Posterior cingulate gyrus (tissue), 11 donors: ENCODE measurements around the gene SEPTIN5.

Experiments used
- DNase-seq, 10 donors: peaks; one replicate each; pipeline versions ENCODE4 v3.0.0 to v3.0.0-alpha.2; 2020 to 2021; ENCODE audit warnings: mixed read lengths in 3 of 10
- intact Hi-C: fragments of 100-400 bp; cut with DNase I; formaldehyde crosslinking; loops from one replicate; pipeline ENCODE4 v1.15.1; 2023

The SEPTIN5 gene

DNA sequence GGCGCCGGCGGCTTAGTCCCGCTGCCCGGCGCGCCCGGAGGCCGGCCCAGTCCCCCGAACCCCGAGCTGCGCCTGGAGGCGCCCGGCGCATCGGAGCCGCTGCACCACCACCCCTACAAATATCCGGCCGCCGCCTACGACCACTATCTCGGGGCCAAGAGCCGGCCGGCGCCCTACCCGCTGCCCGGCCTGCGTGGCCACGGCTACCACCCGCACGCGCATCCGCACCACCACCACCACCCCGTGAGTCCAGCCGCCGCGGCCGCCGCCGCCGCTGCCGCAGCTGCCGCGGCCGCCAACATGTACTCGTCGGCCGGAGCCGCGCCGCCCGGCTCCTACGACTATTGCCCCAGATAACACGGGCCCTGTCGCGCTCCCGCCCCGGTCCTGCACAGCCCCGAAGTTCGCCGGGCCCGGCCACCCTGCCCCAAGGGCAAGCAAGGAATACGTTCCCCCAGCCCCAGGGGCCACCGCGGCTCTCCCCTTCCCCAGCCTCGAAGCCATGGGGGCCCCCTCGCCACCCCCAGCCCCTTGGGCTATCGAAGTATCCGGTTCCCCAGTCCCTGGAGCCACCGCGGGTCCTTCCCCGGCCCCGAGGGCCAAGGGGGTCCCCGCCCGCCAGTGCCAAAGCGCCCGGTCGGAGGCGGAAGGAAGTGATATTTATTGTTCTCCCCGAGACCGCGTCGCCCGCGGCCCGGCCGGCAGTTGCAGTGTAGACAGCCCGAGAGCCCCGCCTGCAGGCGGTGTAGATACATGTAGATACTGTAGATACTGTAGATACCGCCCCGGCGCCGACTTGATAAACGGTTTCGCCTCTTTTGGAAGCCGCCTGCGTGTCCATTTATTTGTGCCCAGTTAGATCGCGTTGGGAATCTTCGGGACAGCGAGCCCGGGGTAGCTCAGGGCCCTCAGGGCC is 52.5 kb downstream of the SEPTIN5 start:
- peak in 1 of 10 donors; percentile 80 for DNase-seq
- intact Hi-C loops: no loop called here

DNA sequence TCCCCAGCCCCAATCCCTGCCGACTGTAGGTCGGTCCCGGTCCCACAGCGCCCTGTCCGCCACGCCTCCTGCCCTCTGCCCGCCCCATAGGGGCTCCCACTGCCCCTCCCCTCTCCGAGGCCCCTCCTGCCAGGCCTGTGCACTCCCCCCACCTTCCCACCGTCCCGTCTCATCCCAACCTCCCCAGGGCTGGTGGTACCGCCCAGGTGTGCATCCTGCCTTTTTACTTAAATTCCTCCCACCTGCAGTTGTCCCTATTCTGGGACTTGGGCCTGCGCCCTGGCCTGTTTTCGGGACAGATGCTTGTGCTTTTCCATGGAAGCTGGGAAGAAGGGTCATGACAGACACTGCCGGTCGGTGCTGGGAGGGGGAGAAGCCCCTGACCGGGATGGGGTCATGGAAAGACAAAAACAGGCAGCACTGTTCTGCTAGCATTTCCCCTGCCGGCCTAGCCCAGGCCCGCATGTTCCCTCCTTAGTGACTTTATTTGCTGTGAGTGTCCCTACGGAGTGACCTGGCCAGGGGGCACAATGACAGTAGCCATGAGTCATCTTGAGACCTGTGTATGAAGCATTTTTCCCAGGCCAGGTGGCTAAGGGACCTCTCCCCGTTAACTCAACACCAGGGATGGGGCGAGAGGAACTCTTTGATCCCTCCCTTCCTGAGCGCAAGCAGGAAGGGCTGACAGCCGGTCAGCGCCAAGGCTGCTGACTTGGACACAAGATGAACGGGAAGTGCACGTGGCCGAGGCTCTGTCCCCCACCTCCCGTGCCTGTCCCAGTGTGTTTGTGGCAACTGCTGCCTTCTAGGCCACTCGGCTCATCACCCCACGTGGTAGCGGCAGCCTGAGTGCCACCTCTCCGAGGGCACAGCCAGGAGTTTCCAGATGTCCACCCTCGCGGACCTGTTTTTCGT is 53.4 kb downstream of the SEPTIN5 start:
- intact Hi-C loops: no loop called here
- peak in 1 of 10 donors; percentile 65 for DNase-seq

DNA sequence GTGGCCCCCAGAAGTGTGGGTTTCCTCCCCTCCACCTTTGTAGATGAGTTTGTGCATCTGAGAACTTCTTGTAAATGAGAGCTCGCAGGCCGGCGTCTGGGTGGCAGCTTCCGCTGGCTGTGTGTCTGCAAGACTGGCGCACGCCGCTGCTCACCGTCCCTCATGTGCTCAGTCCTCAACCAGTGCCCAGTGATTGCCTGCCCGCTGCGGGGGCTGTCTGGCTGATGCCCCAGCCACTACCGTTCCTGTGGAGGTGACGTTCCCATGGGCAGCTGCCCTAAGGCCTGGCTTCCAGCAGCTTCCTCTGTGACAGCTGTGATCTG is 55.1 kb downstream of the SEPTIN5 start:
- intact Hi-C loops: no loop called here
- DNase-seq: peak in 3 of 10 donors; percentile 50 to 79 (median 76)

DNA sequence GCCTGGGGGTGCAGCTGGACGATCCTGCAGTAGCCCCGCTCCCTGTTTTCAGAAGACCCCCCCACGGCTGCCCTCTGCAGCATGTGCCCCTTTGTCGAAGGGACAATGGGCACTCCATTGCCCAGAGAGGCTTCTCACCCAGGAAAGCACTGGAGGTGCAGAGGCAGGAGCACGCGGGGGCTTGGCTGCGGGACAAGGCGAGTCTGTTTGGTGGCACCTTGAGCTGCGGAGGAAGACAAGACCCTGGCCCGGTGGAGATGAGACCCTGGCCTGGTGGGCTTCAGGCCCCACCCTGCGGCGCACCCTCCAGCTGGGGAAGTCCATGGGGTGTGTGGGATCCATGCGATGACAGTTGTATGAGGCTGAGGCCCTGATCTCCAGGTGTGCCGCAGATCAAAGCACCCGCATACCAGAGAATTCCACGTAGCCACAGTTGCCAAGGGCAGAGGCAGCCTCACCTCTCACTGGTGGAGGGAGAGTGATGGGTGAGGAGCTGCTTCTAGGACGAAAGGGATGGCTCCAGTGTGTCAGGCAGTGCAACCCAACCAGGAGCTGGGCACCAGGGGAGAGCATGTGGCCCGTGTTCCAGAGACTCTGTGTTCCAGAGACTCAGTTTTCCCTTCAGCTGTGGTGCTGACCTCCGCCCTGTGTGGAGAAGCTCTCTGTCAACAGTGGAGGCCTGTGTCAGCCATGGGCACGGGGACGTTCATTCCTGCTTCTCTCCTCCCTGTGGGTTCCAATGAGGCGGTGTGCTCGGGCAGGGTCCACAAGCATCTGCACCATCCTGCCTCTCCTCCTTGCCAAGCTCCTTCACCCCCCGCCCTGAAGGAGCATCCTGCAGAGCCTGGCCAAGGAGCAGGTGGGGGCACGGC is 56.3 kb downstream of the SEPTIN5 start:
- intact Hi-C loops: no loop called here
- peak in 5 of 10 donors; percentile 3 to 78 (median 54) for DNase-seq

DNA sequence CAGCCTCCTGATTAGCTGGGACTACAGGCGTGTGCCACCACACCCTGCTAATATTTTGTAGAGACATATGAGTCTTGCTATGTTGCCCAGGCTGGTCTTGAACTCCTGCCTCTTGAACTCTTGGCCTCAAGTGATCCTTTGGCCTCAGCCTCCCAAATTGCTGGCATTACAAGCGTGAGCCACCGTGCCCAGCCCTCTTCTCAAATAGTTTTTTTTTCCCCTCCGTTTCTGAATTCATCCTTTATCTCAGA is 58.0 kb downstream of the SEPTIN5 start:
- intact Hi-C loops: no loop called here
- peak in 2 of 10 donors; percentile 7 to 28 for DNase-seq
